Thyroid gland (tissue), 4 donors: ENCODE results near the gene EPOP. TPM values are rescaled to one million over a fixed set of nuclear protein-coding genes. Genes with fewer than 3 reads are reported as not detected.
"Not testable (repeated sequence)": the region's sequence is repeated elsewhere in the genome, so short reads cannot be mapped to it uniquely, and the experiment has no call there.

ENCODE experiments used
- DNase-seq, 2 donors: peaks; one replicate each; pipeline ENCODE4 v3.0.0-alpha.2; 2019
- H3K27ac ChIP-seq, 3 donors: fragments of 200-600 bp; sonication (generic); 1 replicate in 2 of 3; 2 replicates in 1 of 3; pipeline ENCODE4 v1.5.1; 2016 to 2019; ENCODE audit warnings: mild to moderate bottlenecking in 1 of 3, moderate library complexity in 1 of 3
- H3K27me3 ChIP-seq: fragments of 200-600 bp; sonication (generic); one replicate; pipeline ENCODE4 v1.5.1; 2019
- H3K36me3 ChIP-seq, 2 donors: fragments of 200-600 bp; sonication (generic); one replicate each; pipeline ENCODE4 v1.5.1; 2016 to 2019
- H3K4me1 ChIP-seq, 2 donors: fragments of 200-600 bp; sonication (generic); one replicate each; pipeline ENCODE4 v1.5.1; 2017 to 2019
- H3K4me3 ChIP-seq, 3 donors: fragments of 200-600 bp; sonication (generic); replicated peaks in 1 of 3; 1 replicate in 2 of 3; 2 replicates in 1 of 3; pipeline ENCODE4 v1.5.1; 2016; ENCODE audit warnings: mild to moderate bottlenecking in 1 of 3
- H3K9me3 ChIP-seq: fragments of 200-600 bp; sonication (generic); one replicate; pipeline ENCODE4 v1.5.1; 2017
- POLR2A ChIP-seq, 2 donors: fragments of 450-650 bp; IDR thresholded peaks; one replicate each; pipeline ENCODE4 v1.6.1; 2017; ENCODE audit warnings: antibody characterized with exemption in 2 of 2, mild to moderate bottlenecking in 2 of 2, moderate library complexity in 1 of 2
- WGBS, 2 donors: methylation state at CpG; one replicate each; pipeline ENCODE4 v1.1.5; 2017; 5-methylcytosine and 5-hydroxymethylcytosine counted together
- intact Hi-C: fragments of 100-400 bp; cut with DNase I; formaldehyde crosslinking; loops from one replicate; pipeline ENCODE4 v1.15.1; 2023
- microRNA-seq: library from miRNA; unstranded; fragments of <30 nt; microRNA quantifications from one replicate; pipeline ENCODE4, GENCODE V29; 2016
- small RNA-seq: library from RNA; depleted of rRNA; stranded (forward); fragments of <200 nt; gene quantifications from one replicate; pipeline ENCODE3, GENCODE V24; 2016
- total RNA-seq, 4 donors: library from RNA; depleted of rRNA; stranded (reverse); fragments of >200 nt; gene quantifications; one replicate each; pipeline ENCODE4 v1.2.3, GENCODE V29; 2016
- TF ChIP-seq, protein P1 (sequence below), 6 experiments: fragments of 200-600 bp in 3 of 6; fragments of 450-650 bp in 3 of 6; sonication (generic) in 3 of 6; IDR thresholded peaks; one replicate each; pipeline ENCODE4 v1.5.1; 2016 to 2019; ENCODE audit warnings: antibody characterized with exemption in 6 of 6, mild to moderate bottlenecking in 2 of 6, inconsistent platforms in 1 of 6, moderate library complexity in 1 of 6

Gene EPOP
- total RNA-seq, 4 donors from 2014 or later: 0.20 to 1.8 (median 0.41) TPM

DNA sequence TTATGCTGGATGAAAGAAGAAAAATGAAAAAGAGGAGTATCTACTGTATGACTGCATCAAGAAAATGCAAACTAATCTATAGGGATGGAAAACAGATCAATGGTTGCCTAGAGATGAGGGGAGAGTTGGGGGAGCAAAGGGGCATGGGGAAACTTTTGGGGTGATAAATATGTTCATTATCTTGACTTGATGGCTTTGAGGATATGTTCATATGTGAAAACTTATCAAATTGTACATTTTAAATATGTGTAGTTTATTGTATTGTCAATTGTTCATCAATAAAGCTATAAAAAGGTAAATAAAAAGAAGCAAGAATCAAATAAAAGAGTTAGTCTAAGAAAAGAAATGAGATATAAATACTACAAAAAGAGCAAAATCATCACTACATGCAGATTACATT is 49.3 kb downstream of the EPOP start:
- TF ChIP-seq, protein P1, sequence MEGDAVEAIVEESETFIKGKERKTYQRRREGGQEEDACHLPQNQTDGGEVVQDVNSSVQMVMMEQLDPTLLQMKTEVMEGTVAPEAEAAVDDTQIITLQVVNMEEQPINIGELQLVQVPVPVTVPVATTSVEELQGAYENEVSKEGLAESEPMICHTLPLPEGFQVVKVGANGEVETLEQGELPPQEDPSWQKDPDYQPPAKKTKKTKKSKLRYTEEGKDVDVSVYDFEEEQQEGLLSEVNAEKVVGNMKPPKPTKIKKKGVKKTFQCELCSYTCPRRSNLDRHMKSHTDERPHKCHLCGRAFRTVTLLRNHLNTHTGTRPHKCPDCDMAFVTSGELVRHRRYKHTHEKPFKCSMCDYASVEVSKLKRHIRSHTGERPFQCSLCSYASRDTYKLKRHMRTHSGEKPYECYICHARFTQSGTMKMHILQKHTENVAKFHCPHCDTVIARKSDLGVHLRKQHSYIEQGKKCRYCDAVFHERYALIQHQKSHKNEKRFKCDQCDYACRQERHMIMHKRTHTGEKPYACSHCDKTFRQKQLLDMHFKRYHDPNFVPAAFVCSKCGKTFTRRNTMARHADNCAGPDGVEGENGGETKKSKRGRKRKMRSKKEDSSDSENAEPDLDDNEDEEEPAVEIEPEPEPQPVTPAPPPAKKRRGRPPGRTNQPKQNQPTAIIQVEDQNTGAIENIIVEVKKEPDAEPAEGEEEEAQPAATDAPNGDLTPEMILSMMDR (IDR thresholded peaks at IDR 0.05): no peak
- no peak for TF ChIP-seq POLR2A (IDR thresholded peaks at IDR 0.05)
- Histone ChIP-seq H3K36me3 (no peaks in the 10 kb centered on the region), H3K27me3 (no peaks in the 10 kb centered on the region), H3K4me3 (no peak overlapping the region), H3K9me3 (no peaks in the 10 kb centered on the region), H3K4me1 (no peaks in the 10 kb centered on the region), H3K27ac (no peak overlapping the region)
- intact Hi-C loops: no loop called here
- DNase-seq: no peak

DNA sequence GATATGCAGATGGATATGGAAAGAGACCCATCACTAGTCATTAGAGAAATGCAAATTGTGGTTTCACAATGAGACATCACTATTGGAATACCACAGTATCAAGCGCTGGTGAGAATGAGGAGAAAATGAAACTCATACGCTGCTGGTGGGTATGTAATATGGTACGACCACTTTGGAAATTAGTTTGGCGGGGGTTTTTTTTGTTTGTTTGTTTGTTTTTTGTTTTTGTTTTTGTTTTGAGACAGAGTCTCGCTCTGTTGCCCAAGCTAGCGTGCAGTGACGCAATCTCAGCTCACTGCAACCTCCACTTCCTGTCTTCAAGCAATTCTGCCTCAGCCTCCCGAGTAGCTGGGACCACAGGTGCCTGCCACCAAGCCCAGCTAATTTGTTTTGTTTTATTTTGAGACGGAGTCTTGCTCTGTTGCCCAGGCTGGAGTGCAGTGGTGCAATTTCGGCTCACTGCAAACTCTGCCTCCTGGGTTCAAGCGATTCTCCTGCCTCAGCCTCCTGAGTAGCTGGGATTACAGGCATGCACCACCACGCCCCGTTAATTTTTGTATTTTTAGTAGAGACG is 49.9 kb downstream of the EPOP start:
- H3K27me3 ChIP-seq, H3K4me3 ChIP-seq, H3K27ac ChIP-seq, intact Hi-C loops, H3K9me3 ChIP-seq, H3K36me3 ChIP-seq, DNase-seq, H3K4me1 ChIP-seq: not testable (repeated sequence)
- WGBS, 2 donors: 81 to 84% methylated on average over 14 of the region's 14 CpGs

Small RNA genes within 50 kb of the gene (microRNA-seq; reads per million reads assigned to microRNA genes)
- not detected for gene MIR4726
- gene MIR4734: not detected

Small RNA genes within 50 kb of the gene (small RNA-seq; reads per million reads assigned to genes)
- gene MIR4726 (not detected), gene MIR4734 (not detected)

Other genes with a start within 250 kb of the EPOP start
- 10 to 100 TPM; 13.0 to 40.8 (median 24.6) TPM for gene ARHGAP23, start 246.5 kb downstream of the EPOP start, total RNA-seq
- under 1 TPM; 0.54 to 0.89 (median 0.69) TPM for gene SRCIN1, start 69.0 kb downstream of the EPOP start, total RNA-seq
- 100 to 1,000 TPM; 111 to 192 (median 115) TPM for gene MLLT6, start 30.3 kb upstream of the EPOP start, total RNA-seq
- 10 to 100 TPM; 12.4 to 29.0 (median 18.2) TPM for gene CISD3, start 55.4 kb upstream of the EPOP start, total RNA-seq
- gene PCGF2, start 73.4 kb upstream of the EPOP start, total RNA-seq: 10 to 100 TPM in 2 of 4 donors, 1 to 10 TPM in 2; 8.5 to 13.5 (median 10.9) TPM
- gene PSMB3, start 77.8 kb upstream of the EPOP start, total RNA-seq: 100 to 1,000 TPM; 135 to 256 (median 222) TPM
- gene PIP4K2B, start 124.6 kb upstream of the EPOP start, total RNA-seq: 10 to 100 TPM; 40.8 to 48.6 (median 43.8) TPM
- 10 to 100 TPM; 19.0 to 26.8 (median 22.1) TPM for gene CWC25, start 150.4 kb upstream of the EPOP start, total RNA-seq
- gene RPL23, start 178.8 kb upstream of the EPOP start, total RNA-seq: 1,000 to 10,000 TPM; 1,055 to 2,735 (median 1,279) TPM
- 10 to 100 TPM; 69.3 to 77.5 (median 71.1) TPM for gene LASP1, start 195.1 kb upstream of the EPOP start, total RNA-seq